H1 (cell line): ENCODE measurements around the gene CGREF1. TPM values are rescaled to one million over a fixed set of nuclear protein-coding genes. Genes with fewer than 3 reads are reported as not detected.

Source experiments
- CTCF ChIA-PET: fragments of 300-600 bp; sonication (Branson Sonifier 250); formaldehyde crosslinking; loops from one replicate; lab custom pipeline; 2021; ENCODE audit not compliant: partially characterized antibody; lab: Charles Lee
- POLR2A ChIA-PET: fragments of 300-600 bp; sonication (Branson Sonifier 250); formaldehyde crosslinking; loops from one replicate; lab custom pipeline; 2021; ENCODE audit warnings: inconsistent platforms; ENCODE audit not compliant: partially characterized antibody; lab: Charles Lee
- DNase-seq, 2 experiments: peaks; one replicate each; pipeline versions ENCODE4 v3.0.0 to v3.0.0-alpha.2; 2010 to 2022; ENCODE audit warnings: low spot score in 2 of 2, low read depth in 1 of 2, mixed read lengths in 1 of 2
- FAIRE-seq: peaks from 2 replicates; lab custom pipeline; 2011; peaks lifted over from hg19 to GRCh38; lab: Jason Lieb, UNC
- H2AFZ ChIP-seq: 2 replicates; pipeline ENCODE4 v1.8.1; 2012; ENCODE audit warnings: low read length, inconsistent platforms
- H2AK5ac ChIP-seq: 2 replicates; pipeline ENCODE4 v1.6.1; 2013; ENCODE audit warnings: low read depth, low read length
- H2BK120ac ChIP-seq: replicated peaks from 2 replicates; pipeline ENCODE3; 2013; ENCODE audit warnings: low read depth, low read length, inconsistent platforms
- H2BK12ac ChIP-seq: 2 replicates; pipeline ENCODE4 v1.6.1; 2013; ENCODE audit warnings: low read depth, low read length
- H2BK15ac ChIP-seq: 2 replicates; pipeline ENCODE4 v1.6.1; 2013; ENCODE audit warnings: low read length
- H2BK20ac ChIP-seq: 2 replicates; pipeline ENCODE4 v1.6.1; 2013; ENCODE audit warnings: low read length
- H2BK5ac ChIP-seq: 2 replicates; pipeline ENCODE4 v1.6.1; 2013; ENCODE audit warnings: low read depth, low read length
- H3K14ac ChIP-seq: 2 replicates; pipeline ENCODE4 v1.6.1; 2013; ENCODE audit warnings: inconsistent platforms; ENCODE audit not compliant: insufficient read length
- H3K18ac ChIP-seq: 2 replicates; pipeline ENCODE4 v1.6.1; 2013; ENCODE audit warnings: low read length; ENCODE audit errors: extremely low read depth
- H3K23ac ChIP-seq: 2 replicates; pipeline ENCODE4 v1.6.1; 2013; ENCODE audit warnings: inconsistent platforms; ENCODE audit not compliant: insufficient read length
- H3K23me2 ChIP-seq: 2 replicates; pipeline ENCODE4 v1.6.1; 2013; ENCODE audit warnings: low read depth, low read length
- H3K27ac ChIP-seq: 2 replicates; pipeline ENCODE4 v1.6.1; 2011; ENCODE audit warnings: low read depth, low read length, inconsistent platforms
- H3K27me3 ChIP-seq, 4 experiments: replicated peaks in 1 of 4; 1 replicate in 1 of 4; 2 replicates in 3 of 4; pipeline versions ENCODE4 v1.6.1 to v1.8.1; 2011 to 2013; ENCODE audit warnings: low read length in 3 of 4, mild to moderate bottlenecking in 3 of 4, inconsistent platforms in 2 of 4, mixed read lengths in 2 of 4, moderate library complexity in 1 of 4; ENCODE audit not compliant: control insufficient read depth in 3 of 4, insufficient read depth in 3 of 4; ENCODE audit errors: extremely low read depth in 1 of 4
- H3K36me3 ChIP-seq, 4 experiments: 2 replicates each; pipeline versions ENCODE4 v1.6.1 to v1.8.1; 2011 to 2013; ENCODE audit warnings: mild to moderate bottlenecking in 4 of 4, low read length in 3 of 4, moderate library complexity in 2 of 4, control low read depth in 1 of 4, inconsistent platforms in 1 of 4; ENCODE audit not compliant: insufficient read depth in 4 of 4, control insufficient read depth in 2 of 4
- H3K4ac ChIP-seq: replicated peaks from 2 replicates; pipeline ENCODE3; 2013; ENCODE audit warnings: low read length, low read depth, mixed read lengths, inconsistent platforms; ENCODE audit not compliant: insufficient read length
- H3K4me1 ChIP-seq, 4 experiments: replicated peaks in 1 of 4; 1 replicate in 1 of 4; 2 replicates in 3 of 4; pipeline versions ENCODE4 v1.6.1 to v1.8.1; 2011 to 2013; ENCODE audit warnings: low read length in 3 of 4, inconsistent platforms in 2 of 4, mixed read lengths in 1 of 4; ENCODE audit not compliant: insufficient read depth in 4 of 4, control insufficient read depth in 3 of 4
- H3K4me2 ChIP-seq, 2 experiments: 2 replicates each; pipeline versions ENCODE4 v1.6.1 to v1.8.1; 2011 to 2013; ENCODE audit warnings: low read depth in 2 of 2, low read length in 2 of 2, control low read depth in 1 of 2, inconsistent platforms in 1 of 2, mild to moderate bottlenecking in 1 of 2; ENCODE audit not compliant: insufficient read depth in 1 of 2
- H3K4me3 ChIP-seq, 4 experiments: fragments of 200-600, 300-600 bp in 1 of 4; sonication (generic), shearing (Covaris generic), sonication (Bioruptor Twin) in 1 of 4; 2 replicates each; pipeline versions ENCODE4 v1.5.1 to v1.8.1; 2011 to 2016; ENCODE audit warnings: low read length in 4 of 4, low read depth in 3 of 4, control low read depth in 2 of 4, inconsistent platforms in 2 of 4, mild to moderate bottlenecking in 2 of 4, mixed read lengths in 1 of 4, moderate library complexity in 1 of 4; ENCODE audit not compliant: insufficient read depth in 2 of 4; ENCODE audit errors: extremely low read depth in 1 of 4
- H3K56ac ChIP-seq: replicated peaks from 2 replicates; pipeline ENCODE3; 2013; ENCODE audit warnings: low read depth, mild to moderate bottlenecking, mixed read lengths, low read length, inconsistent platforms; ENCODE audit not compliant: insufficient read length
- H3K79me1 ChIP-seq: 2 replicates; pipeline ENCODE4 v1.6.1; 2013; ENCODE audit warnings: low read depth, low read length, control low read depth
- H3K79me2 ChIP-seq, 2 experiments: 2 replicates each; pipeline versions ENCODE4 v1.6.1 to v1.8.1; 2012 to 2013; ENCODE audit warnings: low read length in 2 of 2, mild to moderate bottlenecking in 2 of 2, inconsistent platforms in 1 of 2; ENCODE audit not compliant: insufficient read depth in 2 of 2, control insufficient read depth in 1 of 2
- H3K9ac ChIP-seq, 4 experiments: replicated peaks in 1 of 4; 1 replicate in 1 of 4; 2 replicates in 3 of 4; pipeline versions ENCODE4 v1.6.1 to v1.8.1; 2011 to 2013; ENCODE audit warnings: low read depth in 3 of 4, low read length in 3 of 4, control low read depth in 2 of 4, mild to moderate bottlenecking in 2 of 4, moderate library complexity in 2 of 4, inconsistent platforms in 1 of 4; ENCODE audit errors: extremely low read depth in 1 of 4
- H3K9me3 ChIP-seq, 2 experiments: 2 replicates each; pipeline versions ENCODE4 v1.6.1 to v1.8.1; 2012 to 2013; ENCODE audit warnings: mild to moderate bottlenecking in 2 of 2, moderate library complexity in 2 of 2, control low read depth in 1 of 2, inconsistent platforms in 1 of 2, low read depth in 1 of 2, low read length in 1 of 2, mixed read lengths in 1 of 2; ENCODE audit not compliant: insufficient read depth in 2 of 2
- H4K20me1 ChIP-seq, 2 experiments: replicated peaks in 1 of 2; 2 replicates each; pipeline versions ENCODE3 to v1.8.1; 2011 to 2013; ENCODE audit warnings: inconsistent platforms in 2 of 2, low read length in 2 of 2, mild to moderate bottlenecking in 1 of 2; ENCODE audit not compliant: insufficient read depth in 2 of 2, control insufficient read depth in 1 of 2
- H4K5ac ChIP-seq: 2 replicates; pipeline ENCODE4 v1.6.1; 2013; ENCODE audit warnings: low read length, low read depth, mixed read lengths, inconsistent platforms; ENCODE audit not compliant: insufficient read length
- H4K8ac ChIP-seq: 2 replicates; pipeline ENCODE4 v1.8.0; 2013; ENCODE audit warnings: mild to moderate bottlenecking, moderate library complexity, low read length, inconsistent platforms; ENCODE audit not compliant: insufficient read depth; ENCODE audit errors: extremely low read depth
- H4K91ac ChIP-seq: replicated peaks from 2 replicates; pipeline ENCODE3; 2013; ENCODE audit warnings: low read length, mixed read lengths, inconsistent platforms; ENCODE audit not compliant: insufficient read length
- CBX8 ChIP-seq: fragments of 300-800, 300-1000 bp; sonication (generic); IDR thresholded peaks from 2 replicates; pipeline ENCODE4 v1.7.1; 2016; ENCODE audit warnings: low read depth, low read length, borderline replicate concordance
- CEBPB ChIP-seq: IDR thresholded peaks from 2 replicates; pipeline ENCODE4 v1.6.1; 2012; ENCODE audit warnings: low read depth, low read length
- CREB1 ChIP-seq: IDR thresholded peaks from 2 replicates; pipeline ENCODE4 v1.6.1; 2012; ENCODE audit warnings: inconsistent platforms
- GTF2F1 ChIP-seq: IDR thresholded peaks from 2 replicates; pipeline ENCODE4 v1.6.1; 2012; ENCODE audit warnings: low read depth, low read length, improper control_type of control experiment, borderline replicate concordance
- KDM4A ChIP-seq: IDR thresholded peaks from one replicate; pipeline ENCODE4 v1.7.1; 2012; ENCODE audit warnings: low read depth, mild to moderate bottlenecking, moderate library complexity, low read length, inconsistent platforms; ENCODE audit not compliant: severe bottlenecking
- KDM5A ChIP-seq: fragments of 200-600 bp; IDR thresholded peaks from 2 replicates; pipeline ENCODE4 v1.7.1; 2012; ENCODE audit warnings: mild to moderate bottlenecking, low read length, inconsistent platforms, mixed read lengths
- NANOG ChIP-seq: IDR thresholded peaks from 2 replicates; pipeline ENCODE4 v1.6.1; 2011; ENCODE audit warnings: low read length, low read depth, mild to moderate bottlenecking, inconsistent platforms; ENCODE audit not compliant: insufficient read depth, poor library complexity, severe bottlenecking
- POLR2AphosphoS5 ChIP-seq: IDR thresholded peaks from 2 replicates; pipeline ENCODE4 v1.6.1; 2011; ENCODE audit warnings: low read depth, low read length
- RFX5 ChIP-seq: IDR thresholded peaks from 2 replicates; pipeline ENCODE4 v1.6.1; 2011; ENCODE audit warnings: low read depth, low read length, improper control_type of control experiment, borderline replicate concordance
- SIN3A ChIP-seq, 2 experiments: IDR thresholded peaks in 1 of 2; conservative IDR thresholded peaks in 1 of 2; 2 replicates each; pipeline ENCODE4 v1.6.1; 2011 to 2012; ENCODE audit warnings: low read length in 2 of 2, improper control_type of control experiment in 1 of 2, low read depth in 1 of 2, mild to moderate bottlenecking in 1 of 2
- SRF ChIP-seq: IDR thresholded peaks from 2 replicates; pipeline ENCODE4 v1.6.1; 2011; ENCODE audit warnings: mild to moderate bottlenecking, low read depth, low read length, moderate library complexity
- TAF7 ChIP-seq: optimal IDR thresholded peaks from 2 replicates; pipeline ENCODE3; 2011; ENCODE audit warnings: low read depth, mild to moderate bottlenecking, inconsistent platforms, low read length, moderate library complexity, borderline replicate concordance
- YY1 ChIP-seq: IDR thresholded peaks from 2 replicates; pipeline ENCODE4 v1.6.1; 2011; ENCODE audit warnings: low read depth, mild to moderate bottlenecking, low read length
- ZNF274 ChIP-seq: IDR thresholded peaks from 2 replicates; pipeline ENCODE4 v1.7.0; 2012; ENCODE audit warnings: low read length, borderline replicate concordance; ENCODE audit errors: extremely low read depth
- WGBS, 2 experiments: shearing (Covaris generic) in 1 of 2; methylation state at CpG; one replicate each; pipeline versions ENCODE4 v1.1.6 to v1.1.7; 2013 to 2015; ENCODE audit warnings: low lambda C conversion rate in 2 of 2, mixed read lengths in 2 of 2, inconsistent platforms in 1 of 2, low coverage in 1 of 2, missing lambda C conversion rate in 1 of 2; ENCODE audit not compliant: insufficient replicate concordance in 2 of 2, insufficient coverage in 1 of 2, insufficient read length in 1 of 2; ENCODE audit errors: extremely low coverage in 1 of 2, missing lambda C conversion rate in 1 of 2; 5-methylcytosine and 5-hydroxymethylcytosine counted together
- polyA plus RNA-seq, 7 experiments: library from polyadenylated mRNA; depleted of rRNA in 3 of 7; stranded (reverse) in 5 of 7; unstranded in 2 of 7; fragments of >200 nt in 5 of 7; fragments of 200-250 nt in 2 of 7; gene quantifications; 1 replicate in 5 of 7; 2 replicates in 1 of 7; 4 replicates in 1 of 7; pipeline versions ENCODE4 v1.2.1 to v1.2.3, GENCODE V29; 2011 to 2013; ENCODE audit warnings: missing spikeins in 2 of 7, mixed read lengths in 2 of 7
- total RNA-seq: library from RNA; stranded (reverse); fragmentation: NEBNext Ultra II Directional; extraction: Animal tissue kit (Norgen Biotek cat#: 25700); gene quantifications from 2 replicates; pipeline ENCODE4 v1.2.1, GENCODE V29; 2021

CGREF1 gene
- total and polyA plus RNA-seq, 2 of the 8 experiments (the other 6 are each of a cell fraction or from before 2014, with no cell fraction given), result 2.5 to 3.4 TPM

DNA sequence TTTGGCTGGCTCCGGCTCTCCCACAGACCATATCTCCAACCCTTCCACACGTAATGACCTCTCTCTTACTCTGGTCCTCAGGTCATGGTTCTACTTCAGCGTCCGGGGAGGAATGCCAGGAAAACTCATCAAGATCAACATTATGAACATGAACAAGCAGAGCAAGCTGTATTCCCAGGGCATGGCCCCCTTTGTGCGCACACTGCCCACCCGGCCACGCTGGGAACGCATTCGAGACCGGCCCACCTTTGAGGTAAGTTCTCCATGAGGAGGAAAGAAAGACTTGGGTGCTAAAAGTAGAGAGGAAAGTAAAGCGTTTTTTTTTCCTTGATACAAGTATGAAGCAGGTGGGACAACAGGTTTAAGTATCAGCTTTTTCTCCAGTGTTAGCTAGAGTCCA is 65.6 kb downstream of the CGREF1 start:
- H3K9me3 ChIP-seq, result no peaks in the 10 kb centered on the region
- no peak overlapping the region for H3K14ac ChIP-seq
- H4K20me1 ChIP-seq, result peaks cover 0 to 4% of the 10 kb centered on the region in 2 experiments
- H3K27me3 ChIP-seq, result no peaks in the 10 kb centered on the region
- H3K79me1 ChIP-seq, result no peaks in the 10 kb centered on the region
- H2BK120ac ChIP-seq, result no peak overlapping the region
- ChIA-PET CTCF (interaction anchor here (1.4 to 18.3 kb wide), 4 partner anchors 11 to 131 kb away, joined by 3 to 160 read pairs (median 6); partner anchors contain the start of genes EMILIN1 and KHK), POLR2A (interaction anchor here (1.1 to 19.3 kb wide), 6 partner anchors 13 to 303 kb away, joined by 3 to 441 read pairs (median 4); partner anchors contain the start of genes EMILIN1, GTF3C2, OST4 and TMEM214)
- no peak overlapping the region for H3K4ac ChIP-seq
- H3K9ac ChIP-seq, result no peak overlapping the region
- peaks cover 17 to 33% (median 23%) of the 10 kb centered on the region in 4 experiments for H3K36me3 ChIP-seq
- peaks cover 13% of the 10 kb centered on the region for H3K23me2 ChIP-seq
- no peak overlapping the region for H3K4me3 ChIP-seq
- no peak overlapping the region for H4K5ac ChIP-seq
- H3K27ac ChIP-seq, result no peak overlapping the region
- H3K56ac ChIP-seq, result no peak overlapping the region
- H3K79me2 ChIP-seq, result no peaks in the 10 kb centered on the region
- DNase-seq (no peak), FAIRE-seq (no peak)
- WGBS, 2 experiments, result 87% methylated on average over 11 of the region's 11 CpGs; no CpG with 5 or more reads in 1 of the 2 experiments
- no peak overlapping the region for H4K8ac ChIP-seq
- no peak overlapping the region for H4K91ac ChIP-seq
- no peak overlapping the region for H2BK20ac ChIP-seq
- H3K4me2 ChIP-seq, result peak overlapping the region in 1 of 2 experiments; percentile 72; a peak in 1 of 4 replicates
- H3K18ac ChIP-seq, result no peak overlapping the region
- H2BK15ac ChIP-seq, result no peak overlapping the region
- H2AFZ ChIP-seq, result no peak overlapping the region
- H2BK5ac ChIP-seq, result no peak overlapping the region
- no peak overlapping the region for H3K23ac ChIP-seq
- no peak overlapping the region for H2BK12ac ChIP-seq
- no peak overlapping the region for H2AK5ac ChIP-seq
- no peaks in the 10 kb centered on the region; a peak in 4 of 7 replicates for H3K4me1 ChIP-seq
- TF ChIP-seq RFX5, result no peak
- TF ChIP-seq SIN3A (conservative IDR thresholded peaks at IDR 0.05 in 1 of 2, IDR thresholded peaks at IDR 0.05 in 1 of 2; ENCODE audit: low read depth in 1 of 2, low read length in 2 of 2), result no peak
- TF ChIP-seq KDM5A, result no peak
- no peak for TF ChIP-seq NANOG
- no peak for TF ChIP-seq CREB1
- TF ChIP-seq CEBPB, result no peak
- no peak for TF ChIP-seq CBX8
- no peak for TF ChIP-seq KDM4A
- TF ChIP-seq TAF7, result no peak
- no peak for TF ChIP-seq SRF
- TF ChIP-seq GTF2F1, result no peak
- no peak for TF ChIP-seq YY1
- no peak for TF ChIP-seq POLR2AphosphoS5
- no peak for TF ChIP-seq ZNF274
